HG03025 (cell line): ENCODE measurements around the gene ROS1.
"Not testable (repeated sequence)": the region's sequence is repeated elsewhere in the genome, so short reads cannot be mapped to it uniquely, and the experiment has no call there.

Source experiments
- ATAC-seq: cut with Tn5 transposase; IDR thresholded peaks from one replicate; pipeline ENCODE4 v1.9.1; 2021; ENCODE audit warnings: mild to moderate bottlenecking, moderate library complexity; ENCODE audit not compliant: unreplicated experiment, low FRiP score

Gene ROS1

DNA sequence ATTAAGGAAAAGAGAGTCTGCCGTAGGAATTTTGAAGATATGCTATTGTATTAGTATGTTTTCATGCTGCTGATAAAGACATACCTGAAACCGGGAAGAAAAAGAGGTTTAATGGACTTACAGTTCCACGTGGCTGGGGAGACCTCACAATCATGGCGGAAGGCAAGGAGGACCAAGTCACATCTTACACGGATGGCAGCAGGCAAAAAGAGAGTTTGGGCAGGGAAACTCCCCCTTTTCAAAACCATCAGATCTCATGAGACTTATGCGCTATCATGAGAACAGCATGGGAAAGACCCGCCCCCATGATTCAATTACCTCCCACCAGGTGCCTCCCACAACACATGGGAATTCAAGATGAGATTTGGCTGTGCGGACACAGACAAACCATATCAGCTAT is 16.6 kb upstream of the ROS1 start:
- not testable (repeated sequence) for ATAC-seq

DNA sequence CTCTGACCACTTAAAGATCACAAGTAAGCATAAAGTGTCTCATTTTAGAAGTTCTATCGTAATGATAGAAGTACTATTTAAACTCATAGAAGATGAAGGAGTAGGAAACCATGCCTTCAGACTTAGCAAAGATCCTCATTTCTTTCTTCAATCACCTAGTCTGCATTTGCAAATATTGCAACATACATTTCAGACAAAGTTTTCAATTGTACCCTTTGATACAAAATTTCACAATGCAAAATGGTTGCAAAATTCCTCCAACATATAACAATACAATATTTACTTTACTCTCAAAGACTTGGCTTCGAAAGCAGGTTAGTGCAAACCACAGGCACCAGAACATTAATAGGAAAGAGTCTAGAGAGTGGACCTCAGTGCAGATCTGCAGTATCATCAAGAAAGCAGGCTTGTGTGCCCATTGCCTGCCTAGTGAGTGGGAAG is 16.1 kb upstream of the ROS1 start:
- no peak for ATAC-seq

DNA sequence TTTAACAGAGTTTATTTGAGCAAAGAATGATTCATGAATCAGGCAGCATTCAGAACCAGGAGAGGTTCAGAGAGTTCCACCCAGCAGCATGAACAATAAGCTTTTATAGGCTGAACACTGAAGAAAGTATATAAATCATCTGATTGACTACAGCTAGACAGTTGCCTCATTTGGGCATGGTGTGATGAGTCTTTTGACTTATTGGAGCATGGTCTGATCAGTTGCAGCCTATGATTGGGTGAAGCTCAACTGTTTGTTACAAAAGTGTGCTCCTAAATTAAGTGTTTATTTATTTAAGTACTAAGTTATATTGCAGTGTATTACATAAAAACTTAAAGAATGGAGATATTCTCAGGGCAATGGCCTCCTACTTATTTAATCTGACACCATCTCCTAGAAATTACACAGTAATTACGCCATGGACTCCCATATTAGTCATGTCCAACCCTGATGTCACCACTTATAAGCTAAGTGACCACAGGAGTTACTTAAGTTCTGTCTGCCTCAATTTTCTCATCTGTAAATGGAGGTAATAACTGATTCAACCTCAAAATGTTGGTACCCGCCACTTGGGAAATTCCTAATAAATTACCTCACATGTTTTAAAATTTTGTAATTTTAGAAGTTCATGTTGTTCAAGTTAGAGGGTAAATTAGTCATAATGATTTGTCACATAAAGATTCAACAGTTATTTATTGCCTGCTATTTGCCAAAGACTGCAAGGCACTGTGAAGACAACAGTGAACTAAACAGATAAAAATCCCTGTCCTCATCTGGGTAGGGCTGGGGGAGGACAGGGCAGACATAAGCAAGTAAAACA is 15.2 kb upstream of the ROS1 start:
- ATAC-seq: no peak

DNA sequence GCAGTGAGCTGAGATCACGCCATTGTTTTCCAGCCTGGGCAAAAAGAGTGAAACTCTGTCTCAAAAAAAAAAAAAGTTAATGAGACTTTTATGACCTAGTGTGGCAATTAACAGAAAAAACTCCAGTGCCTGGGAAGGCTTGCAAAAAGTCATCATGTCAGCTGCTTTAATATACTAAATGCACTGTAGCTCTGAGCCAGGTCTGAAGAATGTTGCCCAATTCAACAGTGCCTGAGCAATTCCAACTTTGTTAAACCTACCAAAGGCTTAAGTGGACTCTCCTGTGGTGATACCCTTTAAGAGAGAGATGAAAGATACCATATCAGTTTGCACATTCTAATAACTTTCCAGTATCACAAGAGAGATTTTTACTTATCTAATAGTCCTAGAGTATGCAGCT is 6.5 kb upstream of the ROS1 start:
- ATAC-seq: no peak

DNA sequence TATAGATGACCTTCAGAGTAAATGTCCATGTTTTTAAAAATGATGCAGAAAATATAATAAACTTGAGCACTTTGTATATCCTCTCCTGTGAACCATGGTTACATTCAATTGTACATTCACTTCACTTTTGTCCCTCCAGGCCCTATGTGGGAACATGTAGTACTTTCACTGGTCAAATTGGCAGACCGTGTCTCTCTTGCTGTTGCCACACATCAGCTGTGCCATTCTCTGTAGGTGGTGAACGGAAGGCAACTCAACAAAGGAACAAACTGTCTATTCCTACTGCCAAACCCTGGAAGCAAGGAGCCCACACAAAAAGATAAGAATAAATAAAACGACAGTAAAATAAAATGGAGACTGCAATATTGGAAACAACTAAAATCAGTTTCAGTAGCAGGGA is 2.0 kb downstream of the ROS1 start:
- no peak for ATAC-seq

DNA sequence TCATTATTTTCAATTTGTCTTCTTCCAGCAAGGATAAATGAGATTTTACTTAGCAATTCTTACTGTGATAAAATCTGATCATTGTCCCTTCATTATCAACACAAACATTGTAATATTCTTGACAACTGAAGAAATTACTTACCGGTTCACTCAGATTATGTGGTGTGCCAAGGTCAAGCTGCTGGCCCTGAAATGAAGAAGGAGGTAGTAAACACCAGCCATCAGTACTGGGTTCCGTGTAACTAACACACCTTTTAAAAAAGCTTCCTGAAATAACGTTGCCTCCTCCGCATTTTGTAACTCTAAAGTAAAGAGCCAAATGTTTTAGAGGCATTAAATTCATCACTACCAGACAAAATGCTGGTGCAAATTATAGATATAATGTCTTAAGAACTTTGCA is 7.4 kb downstream of the ROS1 start:
- ATAC-seq: no peak

DNA sequence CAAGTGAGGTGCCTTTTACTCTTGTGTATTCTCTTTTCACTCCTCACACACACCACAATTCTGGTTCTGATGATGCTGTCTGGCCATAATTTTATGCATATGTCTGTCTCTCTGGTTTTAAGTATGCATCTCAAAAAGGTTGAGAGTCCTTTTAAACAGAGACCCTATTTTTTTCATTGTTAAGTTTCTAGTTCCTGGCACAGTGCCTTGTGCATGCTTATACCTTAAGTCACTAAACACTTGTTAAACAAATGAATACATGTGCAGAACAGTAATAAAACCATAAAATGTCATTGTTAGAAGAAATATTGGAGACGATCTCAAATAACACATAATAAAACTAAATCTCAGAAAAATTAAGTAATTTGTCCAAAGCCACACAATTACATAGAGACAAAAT is 7.9 kb downstream of the ROS1 start:
- no peak for ATAC-seq

DNA sequence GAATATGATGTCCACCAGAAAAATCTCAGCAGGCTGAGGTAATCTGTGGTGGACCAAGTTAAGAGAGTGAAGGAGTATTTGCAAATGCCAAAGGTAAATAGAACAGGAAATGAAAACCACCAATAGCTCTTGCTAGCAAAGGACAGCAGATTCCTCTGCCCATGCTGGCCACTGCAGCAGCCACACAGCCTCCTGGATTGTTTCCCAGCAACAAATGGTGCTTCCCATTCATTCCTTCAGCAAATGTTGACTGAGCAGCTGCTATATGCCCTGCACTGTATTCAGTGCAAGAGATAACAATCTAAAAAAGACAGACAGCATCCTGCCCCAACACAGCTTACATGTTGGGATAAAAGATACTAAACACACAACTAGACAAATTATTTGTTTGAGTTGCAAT is 11.0 kb downstream of the ROS1 start:
- no peak for ATAC-seq

DNA sequence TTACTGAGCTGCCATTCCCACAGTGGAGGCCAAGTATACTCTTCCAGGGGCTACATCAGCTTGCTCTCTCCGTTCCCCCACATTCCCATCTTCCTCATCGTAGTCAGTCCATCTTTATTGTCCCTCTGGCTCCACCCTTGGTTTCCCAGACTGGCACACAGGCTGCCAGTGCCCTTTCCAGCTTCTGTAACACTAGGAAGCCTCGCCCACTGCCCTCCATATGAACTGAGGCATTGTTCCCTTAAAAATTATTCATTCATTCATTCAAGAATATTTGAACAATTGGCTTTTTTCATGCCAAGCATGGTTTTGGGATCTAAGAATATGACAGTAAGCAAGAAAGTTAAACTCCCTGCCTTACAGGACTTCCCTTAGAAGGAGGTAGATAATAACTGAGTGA is 14.3 kb downstream of the ROS1 start:
- no peak for ATAC-seq

DNA sequence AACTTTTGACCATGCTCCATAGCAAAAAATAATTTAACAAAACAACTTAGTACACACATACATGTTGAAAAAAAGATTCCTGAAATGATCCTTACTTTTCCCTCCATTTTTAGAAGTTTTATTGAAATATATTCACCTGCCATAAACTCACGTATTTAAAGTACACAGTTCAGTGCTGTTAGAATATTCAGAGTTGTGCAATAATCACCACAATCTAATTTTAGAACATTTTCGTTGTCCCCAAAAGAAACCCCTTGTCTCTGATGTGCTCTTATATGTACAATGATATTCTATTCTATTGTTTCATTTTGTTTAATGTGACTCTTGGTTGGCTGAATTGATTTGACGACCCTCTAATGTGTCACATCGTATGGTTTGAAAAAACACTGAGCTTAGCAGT is 15.9 kb downstream of the ROS1 start:
- no peak for ATAC-seq

DNA sequence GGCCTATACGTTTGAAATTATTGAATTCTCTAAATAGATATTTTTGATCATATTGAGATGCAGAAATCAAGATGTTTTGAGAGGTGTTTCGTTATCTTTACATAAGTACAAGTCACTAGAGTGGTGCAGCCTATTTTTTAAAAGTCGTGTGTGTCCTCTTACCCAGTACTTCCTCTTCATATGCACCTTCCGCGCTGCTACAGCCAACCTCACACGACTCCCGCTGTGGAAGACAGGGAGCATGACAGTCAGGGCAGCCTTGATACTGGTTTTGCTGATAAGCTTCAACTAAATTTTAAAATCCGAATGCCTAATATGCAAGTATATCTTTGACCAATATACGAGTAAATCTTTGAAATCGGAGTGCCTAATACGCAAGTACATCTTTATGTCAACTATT is 16.3 kb downstream of the ROS1 start:
- no peak for ATAC-seq

DNA sequence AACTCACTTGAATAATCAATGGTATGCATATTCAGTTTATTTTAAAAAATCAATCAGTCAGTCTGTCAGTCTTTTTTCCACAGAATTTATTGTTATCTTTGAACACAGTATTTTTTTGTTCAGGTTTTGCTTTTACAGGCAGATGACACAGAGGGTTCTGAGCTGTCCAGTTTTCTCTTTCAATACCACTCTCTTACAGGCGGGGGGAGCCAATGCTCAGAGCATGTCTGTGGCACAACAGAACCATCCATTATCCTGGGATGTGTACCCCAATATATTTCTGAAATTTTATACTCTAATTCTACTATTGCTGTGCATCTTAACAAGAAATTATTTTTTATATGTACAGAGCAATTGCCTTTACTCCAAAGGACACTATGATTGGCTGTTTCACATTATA is 21.2 kb downstream of the ROS1 start:
- no peak for ATAC-seq

DNA sequence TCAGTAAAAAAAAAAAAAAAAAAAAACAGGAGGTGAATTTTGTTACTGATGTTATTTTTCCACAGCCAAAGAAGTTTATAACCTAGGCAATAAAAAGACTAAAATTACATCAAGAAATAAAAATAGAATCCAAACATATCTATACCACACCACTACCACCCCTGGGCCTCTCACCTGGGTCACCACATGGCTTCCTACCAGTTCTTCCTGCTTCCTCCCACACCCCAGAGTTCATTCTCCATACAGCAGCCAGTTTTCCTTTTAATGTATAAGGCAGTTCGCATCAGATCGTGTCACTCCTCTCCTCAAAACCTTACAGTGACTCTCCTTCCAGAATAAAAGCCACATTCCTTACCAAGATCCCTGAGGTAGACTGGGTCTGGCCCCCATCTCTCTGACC is 23.9 kb downstream of the ROS1 start:
- ATAC-seq: no peak

DNA sequence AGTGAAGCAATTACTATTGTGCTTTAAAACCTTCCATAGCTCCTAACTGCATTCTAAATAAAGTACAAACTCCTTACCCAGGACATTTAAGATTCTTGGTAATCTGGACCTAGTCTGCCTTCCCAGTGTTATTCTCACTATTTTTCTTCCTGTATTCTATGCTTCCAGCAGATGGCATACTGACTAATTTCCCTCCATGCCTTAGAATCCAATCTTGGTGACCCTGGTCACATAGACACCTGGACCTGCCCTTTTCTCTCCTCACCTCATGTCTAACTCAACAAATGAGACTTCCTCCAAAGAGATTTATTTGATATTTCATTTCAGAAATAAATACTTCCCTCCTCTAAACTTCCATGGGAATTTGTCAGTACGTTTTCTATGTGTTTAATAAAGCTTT is 25.8 kb downstream of the ROS1 start:
- ATAC-seq: no peak

DNA sequence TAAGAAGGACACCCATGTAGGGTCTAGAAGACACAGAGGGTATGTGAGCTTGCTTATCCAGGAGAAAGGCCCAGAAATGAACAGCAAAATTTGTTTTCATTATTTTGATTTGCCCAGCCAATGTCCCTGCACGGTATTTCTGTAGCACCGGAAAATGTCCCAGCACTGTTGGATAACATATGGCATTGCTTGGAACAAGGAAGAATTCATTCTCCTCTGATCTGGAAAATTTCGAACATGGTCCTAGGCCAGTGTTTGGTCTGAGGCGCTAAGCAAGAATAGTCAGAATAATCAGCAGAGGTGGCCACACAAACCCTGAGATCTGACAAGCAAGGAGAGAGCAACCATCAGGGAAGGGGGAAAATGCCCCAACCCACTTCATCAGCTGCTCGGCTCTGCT is 26.6 kb downstream of the ROS1 start:
- ATAC-seq: no peak

DNA sequence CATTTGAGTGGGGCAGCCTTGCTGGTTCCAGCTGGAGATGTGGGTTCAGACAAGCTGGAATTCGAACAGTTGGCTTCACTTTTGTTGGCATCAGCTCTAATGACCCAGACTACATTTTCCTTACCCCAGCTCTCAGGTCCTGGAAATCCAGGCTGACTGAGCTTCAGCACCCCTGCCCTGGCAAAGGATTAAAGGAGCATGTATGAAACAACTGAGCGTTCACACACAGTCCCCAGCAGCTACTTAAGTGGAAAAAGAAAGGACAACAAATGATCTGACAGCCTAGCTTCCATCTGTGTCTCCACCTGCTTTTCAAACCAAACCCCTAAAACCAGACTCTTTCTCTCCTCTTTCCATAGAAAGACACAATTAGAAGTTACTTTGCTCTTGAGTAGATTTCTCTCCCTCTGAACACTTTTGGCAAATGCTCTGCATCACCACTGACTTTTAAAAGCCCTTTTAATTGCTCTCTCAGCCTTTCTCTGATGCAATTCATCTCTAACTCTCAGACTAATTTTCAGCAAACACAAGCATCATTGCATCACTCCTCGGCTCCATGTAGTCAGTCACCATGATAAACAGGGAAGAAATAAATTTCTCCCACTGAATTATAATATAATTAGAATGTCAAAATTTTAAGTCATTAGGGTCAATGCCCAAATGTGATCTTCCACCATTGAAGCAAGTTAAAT is 28.1 kb downstream of the ROS1 start:
- ATAC-seq: no peak

DNA sequence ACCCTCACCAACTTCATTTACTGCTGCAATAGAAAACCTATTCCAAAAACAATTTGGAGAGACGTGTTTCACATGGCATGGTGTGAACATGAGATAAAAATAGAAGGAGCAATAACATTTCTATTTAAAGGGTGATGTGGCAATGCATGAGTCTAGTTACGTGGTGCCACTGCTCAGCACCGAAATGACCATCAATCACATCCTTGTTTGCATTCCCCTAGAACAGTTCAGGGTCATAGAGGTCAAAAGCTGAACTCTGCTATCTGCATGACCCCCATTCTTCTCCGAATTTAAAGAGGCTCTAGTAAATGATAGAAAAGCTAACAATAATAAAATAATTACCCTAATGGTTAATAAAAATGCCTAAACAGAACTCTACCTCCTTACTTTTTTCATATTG is 29.5 kb downstream of the ROS1 start:
- no peak for ATAC-seq

DNA sequence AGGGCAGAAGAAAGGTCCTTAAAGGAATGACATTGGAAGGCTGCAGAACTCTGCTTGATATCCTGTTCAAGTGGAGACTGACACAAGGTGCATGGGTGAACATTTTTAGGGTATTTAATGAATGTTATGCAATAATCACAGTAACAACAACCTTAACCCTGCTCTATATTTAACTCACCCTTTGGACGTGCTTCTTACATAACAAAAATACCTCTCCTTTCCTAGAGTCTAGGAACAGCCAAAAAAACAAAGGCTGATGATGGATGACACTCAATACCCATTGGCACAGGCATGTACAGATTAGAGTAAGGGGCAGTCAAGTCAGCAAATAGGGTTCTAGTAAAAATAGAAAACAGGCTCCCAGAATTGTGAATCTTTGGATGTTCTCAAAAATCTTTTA is 30.6 kb downstream of the ROS1 start:
- no peak for ATAC-seq

DNA sequence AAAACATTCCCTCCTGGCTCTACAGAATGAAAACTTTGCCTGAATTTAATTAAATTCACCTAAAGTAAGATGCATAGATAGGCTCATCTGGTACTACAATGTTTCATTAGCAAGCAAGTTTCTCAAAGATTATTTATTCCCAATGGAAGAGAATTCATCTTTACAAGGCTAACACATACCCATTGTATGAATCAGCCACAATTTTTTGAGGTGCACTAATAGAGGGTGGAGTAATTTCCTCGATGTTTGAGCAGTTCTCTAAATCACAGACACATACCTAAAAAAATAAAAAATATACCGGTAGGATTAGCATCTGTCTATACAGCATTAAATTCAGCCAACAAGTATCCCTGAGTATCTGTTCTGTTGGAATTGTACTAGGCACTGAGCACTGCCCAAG is 32.7 kb downstream of the ROS1 start:
- no peak for ATAC-seq

DNA sequence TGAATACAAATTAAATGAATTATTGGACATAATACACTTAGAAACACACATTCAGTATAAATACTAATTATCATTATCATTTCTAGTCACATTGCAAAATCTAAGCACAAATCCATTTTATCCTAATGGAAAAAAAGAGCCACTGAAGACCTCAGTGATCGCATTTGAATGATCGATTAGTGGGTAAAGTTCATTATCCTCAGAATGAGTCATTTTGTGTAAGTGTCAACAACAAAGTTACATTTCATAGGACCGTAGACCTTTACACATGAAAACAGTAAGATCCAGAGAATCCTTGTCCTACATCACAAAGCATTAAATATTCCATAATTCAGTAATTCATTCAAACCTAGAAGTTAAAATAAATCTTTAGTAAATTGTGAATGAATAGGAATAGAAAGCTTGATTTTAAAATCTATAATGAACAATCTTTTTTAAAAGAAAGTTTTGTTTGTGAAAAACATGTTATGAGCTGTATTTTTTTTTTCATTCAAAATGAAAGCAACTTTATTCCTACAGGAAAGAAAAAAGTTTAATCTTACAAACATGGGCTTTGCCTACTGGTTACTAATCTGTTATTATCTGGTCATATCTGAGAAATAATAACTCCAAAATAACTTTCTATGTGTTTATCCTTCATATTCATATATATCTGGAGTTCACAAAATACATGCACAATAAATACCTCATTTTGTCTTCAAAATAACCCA is 33.7 kb downstream of the ROS1 start:
- ATAC-seq: no peak

DNA sequence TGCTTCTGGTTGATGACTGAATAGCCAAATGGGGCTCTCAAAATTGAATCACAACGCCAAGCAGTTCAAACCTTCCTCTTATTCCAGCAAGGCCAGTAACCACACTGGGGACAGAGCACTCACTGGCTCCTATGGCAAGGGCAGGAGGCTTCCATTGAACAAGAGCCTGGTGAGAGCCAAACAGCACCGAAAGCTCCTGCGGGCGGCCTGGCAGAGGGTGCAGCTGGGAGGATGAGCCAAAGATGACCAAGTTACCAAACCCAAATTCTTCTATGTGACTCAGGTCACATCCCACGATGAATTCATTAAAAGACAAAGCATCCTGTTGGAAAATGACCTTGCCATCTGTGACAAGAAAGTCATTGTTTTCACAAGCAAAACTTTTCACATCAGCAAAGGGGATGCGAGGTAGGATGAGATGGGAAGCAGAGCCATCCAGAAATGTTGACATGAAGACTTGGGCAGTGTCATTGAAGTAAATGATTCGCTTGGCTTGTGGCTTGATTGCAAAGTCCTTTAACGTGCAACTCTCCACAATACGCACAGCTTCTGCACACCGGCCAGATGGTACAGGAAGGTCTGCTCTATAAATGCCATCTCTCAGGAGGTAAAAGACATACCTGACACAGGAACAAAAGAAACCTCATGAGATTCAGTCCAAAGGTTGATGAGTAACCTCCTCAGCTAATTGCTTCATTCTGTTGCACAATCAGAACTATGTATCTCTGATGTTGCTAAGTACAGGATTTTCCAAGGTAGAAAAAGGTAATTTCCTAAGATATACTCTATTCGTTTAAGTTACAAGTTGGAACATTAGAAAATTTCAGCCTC is 36.3 kb downstream of the ROS1 start:
- ATAC-seq: no peak
